Adipocyte (in vitro differentiated cells): ENCODE data around the gene OR2V1.
"Not testable (repeated sequence)": the region's sequence is repeated elsewhere in the genome, so short reads cannot be mapped to it uniquely, and the experiment has no call there.

ENCODE experiments used
- DNase-seq: peaks from one replicate; pipeline ENCODE4 v3.0.0-alpha.2; 2015; ENCODE audit warnings: low read depth
- H3K27me3 ChIP-seq: replicated peaks from 2 replicates; pipeline ENCODE4 v1.7.0; 2013; ENCODE audit warnings: mild to moderate bottlenecking, low read length, moderate library complexity; ENCODE audit not compliant: control insufficient read depth, insufficient read depth
- H3K36me3 ChIP-seq: 2 replicates; pipeline ENCODE4 v1.7.0; 2013; ENCODE audit warnings: low read length, mild to moderate bottlenecking, moderate library complexity; ENCODE audit not compliant: control insufficient read depth, insufficient read depth, severe bottlenecking
- H3K4me1 ChIP-seq: 2 replicates; pipeline ENCODE4 v1.7.0; 2013; ENCODE audit warnings: mild to moderate bottlenecking, low read length, moderate library complexity; ENCODE audit not compliant: control insufficient read depth, insufficient read depth
- H3K4me3 ChIP-seq: 2 replicates; pipeline ENCODE4 v1.7.0; 2013; ENCODE audit warnings: mild to moderate bottlenecking, low read length, moderate library complexity
- H3K9ac ChIP-seq: 2 replicates; pipeline ENCODE4 v1.7.0; 2013; ENCODE audit warnings: mild to moderate bottlenecking, low read length, moderate library complexity
- H3K9me3 ChIP-seq: 2 replicates; pipeline ENCODE4 v1.7.0; 2013; ENCODE audit warnings: mild to moderate bottlenecking, low read length, moderate library complexity; ENCODE audit not compliant: control insufficient read depth

OR2V1 gene, protein sequence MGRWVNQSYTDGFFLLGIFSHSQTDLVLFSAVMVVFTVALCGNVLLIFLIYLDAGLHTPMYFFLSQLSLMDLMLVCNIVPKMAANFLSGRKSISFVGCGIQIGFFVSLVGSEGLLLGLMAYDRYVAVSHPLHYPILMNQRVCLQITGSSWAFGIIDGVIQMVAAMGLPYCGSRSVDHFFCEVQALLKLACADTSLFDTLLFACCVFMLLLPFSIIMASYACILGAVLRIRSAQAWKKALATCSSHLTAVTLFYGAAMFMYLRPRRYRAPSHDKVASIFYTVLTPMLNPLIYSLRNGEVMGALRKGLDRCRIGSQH

DNA sequence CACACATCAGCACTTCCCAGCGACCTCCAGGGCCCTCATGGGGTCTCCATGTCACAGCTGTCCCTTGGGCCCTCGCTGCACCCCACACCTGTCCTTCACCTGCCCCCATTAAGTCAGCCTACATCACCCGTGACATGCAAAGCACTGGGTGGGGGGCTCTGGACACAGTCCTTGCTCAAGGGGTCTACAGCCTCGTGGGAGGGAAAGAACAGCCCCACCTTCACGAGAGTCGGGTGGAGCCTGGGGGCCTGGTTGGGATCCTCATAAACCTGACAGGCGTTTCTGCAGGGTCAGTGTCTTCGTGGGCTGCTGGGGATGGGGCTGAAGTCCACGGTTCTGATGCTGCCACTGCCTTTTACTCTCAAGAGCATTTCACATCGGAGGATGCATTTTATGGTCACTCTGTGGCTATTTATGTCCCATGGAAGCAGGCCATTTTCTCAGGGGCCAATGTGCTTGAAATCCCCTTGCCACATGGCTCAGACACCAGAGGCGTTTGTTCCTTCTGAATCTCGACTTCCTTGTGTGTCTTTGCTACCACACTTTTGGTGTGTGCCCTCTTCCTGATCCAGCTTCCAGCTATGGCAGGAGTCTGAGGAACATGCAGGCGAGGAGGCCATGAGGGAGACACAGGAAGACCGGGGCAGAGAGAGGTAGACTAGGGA lies at the start of gene OR2V1:
OR2V1 (minus strand) TSS at position 338 of the 665 bp plus-strand sequence. CDS start 5,865 bp downstream, outside the sequence.
- Histone ChIP-seq H3K27me3 (peaks cover 28% of the 10 kb centered on the region), H3K36me3 (no peaks in the 10 kb centered on the region), H3K9ac (no peak within 1 kb of the TSS), H3K4me1 (peaks cover 15% of the 10 kb centered on the region), H3K9me3 (no peaks in the 10 kb centered on the region), H3K4me3 (no peak within 1 kb of the TSS)
- DNase-seq, result no peak

DNA sequence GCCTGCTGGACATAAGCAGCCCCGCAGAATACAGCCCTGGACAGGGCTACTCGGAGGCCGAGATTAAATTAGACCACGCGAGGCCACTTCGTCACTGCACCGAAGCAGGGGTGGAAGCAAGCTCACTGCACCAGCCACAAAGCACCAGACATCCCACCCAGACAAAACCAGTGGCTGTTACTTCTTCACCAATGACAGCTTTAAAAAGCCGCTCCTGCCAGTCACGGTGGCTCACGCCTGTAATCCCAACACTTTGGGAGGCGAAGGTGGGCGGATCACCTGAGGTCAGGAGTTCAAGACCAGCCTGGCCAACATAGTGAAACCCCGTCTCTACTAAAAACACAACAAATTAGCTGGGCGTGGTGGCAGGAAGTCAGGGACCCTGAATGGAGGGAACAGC lies 46.6 kb upstream of the OR2V1 start:
- H3K36me3 ChIP-seq, H3K4me1 ChIP-seq, DNase-seq, H3K4me3 ChIP-seq, H3K9me3 ChIP-seq, H3K9ac ChIP-seq, H3K27me3 ChIP-seq: not testable (repeated sequence)

DNA sequence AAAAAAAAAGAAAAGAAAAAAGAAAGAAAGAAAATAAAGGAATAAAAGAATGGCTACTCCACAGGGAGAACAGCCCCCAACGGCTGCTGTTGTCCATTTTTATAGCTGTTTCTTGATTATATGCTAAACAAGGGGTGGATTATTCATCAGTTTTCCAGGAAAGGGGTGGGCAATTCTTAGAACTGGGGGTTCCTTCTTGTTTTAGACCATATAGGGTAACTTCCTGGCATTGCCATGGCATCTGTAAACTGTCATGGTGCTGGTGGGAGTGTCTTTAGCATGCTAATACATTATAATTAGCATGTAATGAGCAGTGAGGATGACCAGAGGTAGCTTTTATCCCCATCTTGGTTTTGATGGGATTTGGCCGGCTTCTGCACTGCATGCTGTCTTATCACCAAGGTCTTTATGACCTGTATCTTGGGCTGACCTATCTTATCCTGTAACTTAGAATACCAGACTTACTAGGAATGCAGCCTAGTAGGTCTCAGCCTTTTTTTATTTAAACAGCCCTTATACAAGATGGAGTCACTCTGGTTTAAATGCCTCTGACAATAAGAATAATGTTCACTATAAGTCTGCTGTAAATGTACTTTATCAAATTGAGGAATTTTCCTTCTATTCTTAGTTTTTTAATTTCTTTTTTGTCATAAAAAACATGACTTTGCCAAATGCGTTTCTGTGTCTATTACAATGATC lies 45.4 kb upstream of the OR2V1 start:
- H3K4me3 ChIP-seq, result no peak overlapping the region
- no peak for DNase-seq
- H3K36me3 ChIP-seq, result no peaks in the 10 kb centered on the region
- H3K4me1 ChIP-seq, result no peaks in the 10 kb centered on the region
- H3K27me3 ChIP-seq, result peaks cover 6% of the 10 kb centered on the region
- no peaks in the 10 kb centered on the region for H3K9me3 ChIP-seq
- no peak overlapping the region for H3K9ac ChIP-seq

DNA sequence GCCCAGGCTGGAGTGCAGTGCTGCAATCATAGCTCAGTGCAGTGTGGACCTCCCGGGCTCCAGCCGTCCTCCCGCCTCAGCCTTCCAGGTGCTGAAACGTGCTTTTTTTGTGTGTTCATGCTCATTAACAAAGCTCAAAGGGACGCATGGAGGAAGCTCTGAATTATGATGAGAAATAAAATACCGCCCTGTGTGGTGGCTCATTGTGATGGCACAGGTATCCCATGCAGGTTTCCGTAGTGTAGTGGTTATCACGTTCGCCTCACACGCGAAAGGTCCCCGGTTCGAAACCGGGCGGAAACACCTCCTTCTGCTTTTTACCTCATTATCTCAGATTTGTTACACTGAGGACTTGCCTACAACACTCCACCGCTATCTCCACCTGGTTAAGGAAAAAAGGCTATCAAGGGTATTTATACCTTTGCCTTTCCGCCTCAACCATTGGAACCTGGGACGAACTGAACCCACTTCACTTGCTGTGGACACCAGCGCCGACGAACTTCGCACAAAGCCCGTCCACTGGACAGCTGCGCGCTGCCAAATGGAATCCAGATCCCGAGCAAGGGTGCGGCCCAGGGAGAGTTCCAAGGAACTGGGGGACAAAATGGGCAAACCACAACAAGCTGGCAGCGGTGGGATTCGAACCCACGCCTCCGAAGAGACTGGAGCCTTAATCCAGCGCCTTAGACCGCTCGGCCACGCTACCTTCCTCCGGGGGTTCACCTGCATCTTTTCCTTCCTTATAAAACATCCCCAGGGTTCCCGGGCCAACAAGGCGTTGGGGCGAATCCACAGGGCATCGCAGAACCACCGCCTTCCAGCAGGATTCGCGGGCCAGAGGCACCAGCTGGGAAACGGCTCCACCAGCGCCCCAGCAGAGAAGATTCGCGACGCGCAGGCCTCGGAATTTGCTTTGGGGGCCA lies 42.7 kb upstream of the OR2V1 start:
- no peak overlapping the region for H3K4me3 ChIP-seq

DNA sequence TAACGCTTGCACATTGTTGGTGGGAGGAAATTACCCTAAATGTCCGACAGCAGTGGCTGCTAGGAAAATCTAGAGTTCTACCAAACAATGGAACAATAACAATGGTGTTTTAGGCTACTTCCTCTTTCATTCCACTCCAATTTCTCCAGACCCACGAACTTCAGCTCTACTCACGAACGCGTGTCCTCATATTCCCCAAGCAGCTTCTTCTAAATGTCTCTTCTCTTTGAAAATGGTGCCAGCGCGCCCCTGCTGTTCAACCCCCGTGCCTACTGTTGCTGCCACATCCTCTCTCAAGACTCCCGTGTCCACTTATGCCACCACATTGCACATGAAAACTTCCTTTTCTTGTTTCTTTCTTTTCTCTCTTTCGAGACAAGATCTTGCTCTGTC lies 42.1 kb upstream of the OR2V1 start:
- peaks cover 3% of the 10 kb centered on the region for H3K27me3 ChIP-seq
- no peaks in the 10 kb centered on the region for H3K36me3 ChIP-seq
- H3K9me3 ChIP-seq, result no peaks in the 10 kb centered on the region
- H3K4me3 ChIP-seq, result no peak overlapping the region
- peaks cover 9% of the 10 kb centered on the region for H3K4me1 ChIP-seq
- DNase-seq, result no peak
- H3K9ac ChIP-seq, result no peak overlapping the region

More for the DNA sequence above, 42.7 kb upstream of the OR2V1 start:
- Histone ChIP-seq H3K4me1 (peaks cover 9% of the 10 kb centered on the region), H3K36me3 (no peaks in the 10 kb centered on the region), H3K9me3 (no peaks in the 10 kb centered on the region), H3K9ac (no peak overlapping the region), H3K27me3 (peaks cover 3% of the 10 kb centered on the region)
- DNase-seq, result no peak

DNA sequence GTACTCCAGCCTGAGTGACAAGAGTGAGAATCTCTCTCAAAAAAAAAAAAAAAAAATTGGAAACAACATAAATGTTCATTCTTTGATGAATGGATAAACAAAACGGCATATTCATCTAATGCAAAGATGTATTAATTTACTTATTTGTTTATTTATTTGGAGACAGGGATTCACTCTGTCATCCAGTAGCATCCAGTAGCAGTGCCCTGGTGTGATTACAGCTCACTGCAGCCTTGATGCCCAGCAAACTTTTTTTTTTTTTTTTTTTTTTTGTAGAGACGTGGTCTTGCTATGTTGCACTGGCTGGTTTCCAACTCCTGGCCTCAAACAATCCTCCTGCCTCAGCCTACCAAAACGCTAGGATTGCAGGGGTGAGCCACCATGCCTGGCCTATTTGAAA lies 40.8 kb upstream of the OR2V1 start:
- peaks cover 3% of the 10 kb centered on the region for H3K27me3 ChIP-seq
- H3K36me3 ChIP-seq, result no peaks in the 10 kb centered on the region
- no peak for DNase-seq
- H3K4me3 ChIP-seq, result no peak overlapping the region
- peaks cover 9% of the 10 kb centered on the region for H3K4me1 ChIP-seq
- H3K9ac ChIP-seq, result no peak overlapping the region
- H3K9me3 ChIP-seq, result no peaks in the 10 kb centered on the region

DNA sequence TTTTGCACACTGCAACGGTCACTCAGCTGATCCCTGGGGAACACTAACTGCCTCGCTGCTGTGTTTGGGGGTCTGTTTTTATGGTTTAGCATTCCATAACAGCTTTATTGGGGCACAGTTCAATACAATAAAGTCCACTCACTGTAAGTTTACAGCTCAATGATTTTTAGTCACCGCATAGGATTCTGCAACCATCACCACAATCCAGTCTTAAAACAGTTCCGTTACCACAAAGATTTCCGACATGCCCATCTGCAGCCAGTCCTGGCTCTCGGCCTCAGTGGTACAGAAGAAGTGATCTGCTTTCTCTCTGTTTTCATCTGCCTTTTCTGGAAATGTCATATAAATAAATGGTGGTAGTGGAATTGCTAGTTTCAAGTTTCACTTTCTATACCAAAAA lies 40.0 kb upstream of the OR2V1 start:
- Histone ChIP-seq H3K4me1 (peaks cover 9% of the 10 kb centered on the region), H3K36me3 (no peaks in the 10 kb centered on the region), H3K4me3 (no peak overlapping the region), H3K9me3 (no peaks in the 10 kb centered on the region), H3K27me3 (no peaks in the 10 kb centered on the region), H3K9ac (no peak overlapping the region)
- no peak for DNase-seq

DNA sequence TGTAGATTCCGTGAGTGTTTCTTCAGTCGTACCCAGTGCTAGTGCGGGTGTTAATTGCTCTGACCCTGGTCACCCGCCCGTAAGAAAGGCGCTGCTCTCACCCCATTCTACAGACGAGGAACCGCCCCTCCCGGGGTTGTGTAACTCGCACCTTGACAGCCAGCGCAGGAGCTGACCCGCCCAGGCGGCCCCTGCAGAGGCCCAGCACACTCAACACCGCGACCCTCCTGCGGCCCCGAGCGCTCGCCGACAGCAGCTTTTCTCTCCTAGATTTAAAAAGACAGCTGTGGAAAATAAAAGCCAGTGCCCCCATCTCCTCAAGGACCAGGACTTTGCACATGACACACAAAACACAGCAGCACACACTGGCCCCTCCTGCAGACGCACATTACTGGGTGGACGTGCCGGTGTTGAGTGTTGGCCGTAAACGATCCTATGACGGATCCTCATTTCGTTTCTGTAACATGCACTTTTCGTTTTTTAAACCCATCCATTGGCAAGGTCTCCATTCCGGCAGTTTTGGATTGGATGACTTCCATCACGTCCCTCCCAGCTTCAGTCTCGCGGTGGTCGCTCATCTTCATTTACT lies 39.4 kb upstream of the OR2V1 start:
- Histone ChIP-seq H3K9me3 (no peaks in the 10 kb centered on the region), H3K27me3 (no peaks in the 10 kb centered on the region), H3K36me3 (no peaks in the 10 kb centered on the region), H3K4me1 (peaks cover 9% of the 10 kb centered on the region), H3K4me3 (peak overlapping the region; percentile 49), H3K9ac (no peak overlapping the region)
- DNase-seq, result no peak

DNA sequence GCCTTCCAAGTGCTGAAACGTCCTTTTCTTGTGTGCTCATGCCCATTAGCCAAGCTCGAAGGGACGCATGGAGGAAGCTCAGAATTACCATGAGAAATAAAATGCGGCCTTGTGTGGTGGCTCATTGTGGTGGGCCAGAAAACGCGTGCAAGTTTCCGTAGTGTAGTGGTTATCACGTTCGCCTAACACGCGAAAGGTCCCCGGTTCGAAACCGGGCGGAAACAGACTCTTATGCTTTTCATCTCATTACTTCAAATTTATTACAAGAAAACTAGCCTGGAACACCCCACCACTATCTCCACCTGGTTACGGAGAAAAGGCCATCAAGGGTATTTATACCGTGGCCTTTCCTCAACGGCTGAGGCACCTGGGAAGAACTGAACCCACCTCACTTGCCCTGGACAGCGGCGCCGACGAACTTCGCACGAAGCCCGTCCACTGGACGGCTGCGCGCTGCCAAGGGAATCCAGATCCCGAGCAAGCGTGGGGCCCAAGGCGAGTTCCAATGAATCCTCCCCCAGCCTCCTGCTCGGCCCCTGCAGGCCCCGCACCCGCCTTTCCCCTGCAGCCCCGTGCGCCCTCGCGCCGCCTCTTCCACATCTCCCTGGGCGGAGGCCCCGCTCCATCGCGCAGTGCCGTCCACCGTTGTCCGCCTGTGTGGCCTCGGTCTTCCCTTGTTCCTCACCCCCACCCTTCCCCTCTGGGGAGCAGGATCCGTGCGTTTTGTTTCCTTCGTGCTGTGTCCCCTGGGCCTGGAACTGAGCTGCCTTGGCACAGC lies 38.7 kb upstream of the OR2V1 start:
- H3K9me3 ChIP-seq, H3K27me3 ChIP-seq, H3K36me3 ChIP-seq, H3K4me1 ChIP-seq, H3K9ac ChIP-seq: not testable (repeated sequence)
- peak; percentile 71 for DNase-seq
- H3K4me3 ChIP-seq, result peak overlapping the region; percentile 49

DNA sequence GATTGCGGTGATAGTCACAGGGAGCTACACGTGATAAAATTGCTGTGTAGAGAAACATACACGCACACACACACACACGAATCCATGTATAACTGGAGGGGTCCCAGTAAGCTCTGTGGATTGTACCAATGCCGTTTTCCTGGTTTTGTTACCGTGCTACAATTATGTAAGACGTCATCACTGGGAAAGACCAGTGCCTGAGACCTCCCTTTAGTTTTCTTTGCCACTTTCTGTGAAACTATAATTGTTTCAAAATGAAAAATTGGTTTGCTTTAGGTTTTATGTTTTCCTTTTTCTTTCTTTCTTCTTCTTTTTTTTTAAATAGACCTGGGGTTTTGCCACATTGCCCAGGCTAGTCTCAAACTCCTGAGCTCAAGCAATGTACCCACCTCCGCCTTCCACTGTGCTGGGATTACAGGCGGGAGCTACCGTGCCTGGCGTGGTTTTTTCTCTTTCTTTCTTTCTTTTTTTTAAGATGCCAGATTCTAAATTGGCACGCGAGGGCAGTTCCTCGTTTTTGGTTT lies 37.7 kb upstream of the OR2V1 start:
- H3K27me3 ChIP-seq, result no peaks in the 10 kb centered on the region
- H3K4me3 ChIP-seq, result no peak overlapping the region
- H3K36me3 ChIP-seq, result no peaks in the 10 kb centered on the region
- H3K9me3 ChIP-seq, result no peaks in the 10 kb centered on the region
- H3K4me1 ChIP-seq, result peaks cover 9% of the 10 kb centered on the region
- DNase-seq, result no peak
- H3K9ac ChIP-seq, result no peak overlapping the region
